GM12875 (cell line): ENCODE data around the gene TRIM38.

ENCODE experiments used
- H3K4me3 ChIP-seq: one replicate; pipeline ENCODE4 v1.5.1; 2011; ENCODE audit warnings: low read depth, low read length, control low read depth
- TF ChIP-seq, protein P1 (sequence below): IDR thresholded peaks from 2 replicates; pipeline ENCODE4 v1.5.1; 2011; ENCODE audit warnings: low read depth, mild to moderate bottlenecking, control low read depth, inconsistent platforms, low read length, moderate library complexity, borderline replicate concordance; ENCODE audit not compliant: insufficient read depth

TRIM38 gene

DNA sequence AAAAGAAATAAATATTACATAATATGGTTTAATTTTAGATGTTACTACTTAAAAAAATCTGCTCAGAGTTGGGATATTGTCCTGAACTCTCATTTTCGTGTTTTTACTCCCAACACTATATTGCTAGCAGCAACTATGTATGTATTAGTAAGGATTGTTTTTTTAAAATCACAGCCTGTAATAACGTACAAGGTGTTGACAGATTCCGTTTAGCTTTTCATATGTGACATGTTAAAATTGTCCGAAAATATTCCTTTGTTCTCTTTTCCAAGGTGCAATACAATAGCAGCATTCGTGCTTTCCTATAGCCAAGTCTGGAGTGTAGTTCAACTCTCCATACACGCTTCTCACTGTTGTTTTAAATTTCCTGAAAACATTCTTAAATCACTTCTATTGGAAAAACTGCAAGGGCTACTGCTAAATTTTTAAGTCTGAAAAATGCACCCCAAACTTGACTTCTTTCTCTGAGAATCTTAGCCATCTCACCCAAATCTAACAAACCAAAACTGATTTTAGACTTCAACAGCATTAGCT, 65.7 kb downstream of the TRIM38 start:
- TF ChIP-seq, protein P1, sequence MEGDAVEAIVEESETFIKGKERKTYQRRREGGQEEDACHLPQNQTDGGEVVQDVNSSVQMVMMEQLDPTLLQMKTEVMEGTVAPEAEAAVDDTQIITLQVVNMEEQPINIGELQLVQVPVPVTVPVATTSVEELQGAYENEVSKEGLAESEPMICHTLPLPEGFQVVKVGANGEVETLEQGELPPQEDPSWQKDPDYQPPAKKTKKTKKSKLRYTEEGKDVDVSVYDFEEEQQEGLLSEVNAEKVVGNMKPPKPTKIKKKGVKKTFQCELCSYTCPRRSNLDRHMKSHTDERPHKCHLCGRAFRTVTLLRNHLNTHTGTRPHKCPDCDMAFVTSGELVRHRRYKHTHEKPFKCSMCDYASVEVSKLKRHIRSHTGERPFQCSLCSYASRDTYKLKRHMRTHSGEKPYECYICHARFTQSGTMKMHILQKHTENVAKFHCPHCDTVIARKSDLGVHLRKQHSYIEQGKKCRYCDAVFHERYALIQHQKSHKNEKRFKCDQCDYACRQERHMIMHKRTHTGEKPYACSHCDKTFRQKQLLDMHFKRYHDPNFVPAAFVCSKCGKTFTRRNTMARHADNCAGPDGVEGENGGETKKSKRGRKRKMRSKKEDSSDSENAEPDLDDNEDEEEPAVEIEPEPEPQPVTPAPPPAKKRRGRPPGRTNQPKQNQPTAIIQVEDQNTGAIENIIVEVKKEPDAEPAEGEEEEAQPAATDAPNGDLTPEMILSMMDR = no peak
- H3K4me3 ChIP-seq = no peak overlapping the region

DNA sequence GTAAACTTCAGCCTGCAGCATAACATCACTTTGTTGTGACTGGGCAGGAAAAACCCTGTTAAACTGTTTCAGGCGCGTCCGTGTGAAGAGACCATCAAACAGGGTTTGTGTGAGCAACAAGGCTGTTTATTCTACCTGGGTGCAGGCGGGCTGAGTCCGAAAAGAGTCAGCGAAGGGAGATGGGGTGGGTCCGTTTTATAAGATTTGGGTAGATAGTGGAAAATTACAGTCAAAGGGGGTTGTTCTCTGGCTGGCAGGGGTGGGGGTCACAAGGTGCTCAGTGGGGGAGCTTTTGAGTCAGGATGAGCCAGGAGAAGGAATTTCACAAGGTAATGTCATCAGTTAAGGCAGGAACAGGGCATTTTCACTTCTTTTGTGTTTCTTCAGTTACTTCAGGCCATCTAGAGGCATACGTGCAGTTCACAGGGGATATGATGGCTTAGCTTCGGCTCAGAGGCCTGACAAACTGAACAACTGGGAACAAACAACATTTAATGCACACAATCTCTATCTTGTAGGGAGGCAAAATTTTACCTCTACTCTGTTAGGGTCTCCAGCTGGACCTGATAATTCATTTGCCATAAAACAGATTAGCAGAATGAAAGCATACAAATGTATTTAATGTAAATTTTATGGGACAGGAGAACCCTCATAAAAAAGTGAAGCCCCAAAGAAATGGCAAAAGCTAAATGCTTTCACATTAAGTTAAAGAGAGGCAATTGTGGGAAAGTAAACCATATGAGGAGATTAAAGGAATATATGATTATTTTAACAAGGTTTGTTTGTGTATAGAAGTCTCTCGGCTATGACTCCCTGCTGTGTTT, 66.4 kb downstream of the TRIM38 start:
- TF ChIP-seq, protein P1 = no peak

DNA sequence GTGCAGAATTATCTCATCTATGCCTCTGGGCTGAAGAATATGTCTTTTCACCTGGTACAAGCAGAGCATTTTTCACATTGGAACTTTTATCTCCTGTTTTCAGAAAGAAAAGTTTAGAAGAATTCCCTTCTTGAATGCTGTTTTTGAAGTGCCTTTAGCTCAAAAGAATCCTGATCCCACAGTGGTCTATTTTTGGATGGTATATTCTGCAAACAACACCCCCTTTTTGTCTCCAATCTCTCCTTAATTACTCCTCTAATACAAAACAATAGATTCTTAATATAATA, 66.9 kb downstream of the TRIM38 start:
- no peak overlapping the region for H3K4me3 ChIP-seq
- TF ChIP-seq, protein P1 = no peak

More for the DNA sequence above, 66.4 kb downstream of the TRIM38 start:
- H3K4me3 ChIP-seq = no peak overlapping the region

DNA sequence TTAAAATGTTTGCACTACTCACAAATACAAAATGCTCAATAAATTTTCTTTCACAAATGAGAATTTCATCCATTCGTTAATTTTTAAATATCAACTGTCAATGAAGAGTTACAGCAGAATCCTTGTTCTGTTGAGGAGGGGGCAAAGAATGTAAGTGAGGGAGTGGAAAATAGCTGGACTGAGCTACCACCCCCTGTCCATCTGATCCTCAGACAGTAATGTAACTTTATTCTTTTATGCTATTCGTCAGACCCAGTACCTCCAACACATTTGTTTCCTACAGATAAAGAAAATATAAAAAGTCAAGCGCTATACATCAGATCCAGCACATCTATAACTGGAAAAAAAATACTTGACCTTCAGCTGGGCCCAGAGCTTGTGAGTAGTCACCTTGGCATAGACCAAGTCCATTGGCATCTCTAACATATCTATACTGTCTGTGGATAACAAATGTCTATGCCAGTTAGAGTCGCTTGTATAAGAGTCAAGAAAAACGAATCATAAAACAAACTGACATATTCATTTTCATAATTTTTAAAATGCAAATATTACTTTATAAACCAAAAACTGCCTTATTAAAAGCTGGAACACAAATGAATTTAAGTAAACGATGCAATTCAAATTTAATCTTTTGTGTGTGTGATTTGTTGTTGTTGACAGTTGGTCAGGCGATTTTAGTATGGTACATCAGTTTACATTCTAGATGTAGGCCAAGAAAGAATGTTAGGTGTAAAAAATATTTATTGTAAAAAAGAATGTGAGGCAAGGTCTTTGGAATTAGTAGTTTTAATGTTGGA, 67.5 kb downstream of the TRIM38 start:
- TF ChIP-seq, protein P1 = no peak
- H3K4me3 ChIP-seq = no peak overlapping the region

DNA sequence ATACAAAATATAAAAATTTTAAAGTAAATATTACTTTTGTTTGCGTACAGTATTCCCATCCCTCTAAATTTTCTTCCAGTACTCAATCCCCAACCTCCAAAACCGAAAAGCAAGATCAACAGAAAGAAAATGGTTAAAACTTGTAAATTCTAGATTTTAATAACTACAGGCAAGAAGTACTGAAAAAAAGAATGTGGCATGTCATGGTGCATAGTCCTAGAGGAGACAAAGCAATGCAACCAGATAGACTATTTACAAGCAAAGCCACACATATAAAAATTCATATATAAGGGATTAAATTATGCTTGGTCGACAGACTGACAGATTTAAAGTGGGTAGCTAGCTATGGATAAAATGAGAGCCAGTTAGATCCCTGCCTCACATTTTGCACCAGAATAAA, 68.1 kb downstream of the TRIM38 start:
- TF ChIP-seq, protein P1 = no peak
- no peak overlapping the region for H3K4me3 ChIP-seq

DNA sequence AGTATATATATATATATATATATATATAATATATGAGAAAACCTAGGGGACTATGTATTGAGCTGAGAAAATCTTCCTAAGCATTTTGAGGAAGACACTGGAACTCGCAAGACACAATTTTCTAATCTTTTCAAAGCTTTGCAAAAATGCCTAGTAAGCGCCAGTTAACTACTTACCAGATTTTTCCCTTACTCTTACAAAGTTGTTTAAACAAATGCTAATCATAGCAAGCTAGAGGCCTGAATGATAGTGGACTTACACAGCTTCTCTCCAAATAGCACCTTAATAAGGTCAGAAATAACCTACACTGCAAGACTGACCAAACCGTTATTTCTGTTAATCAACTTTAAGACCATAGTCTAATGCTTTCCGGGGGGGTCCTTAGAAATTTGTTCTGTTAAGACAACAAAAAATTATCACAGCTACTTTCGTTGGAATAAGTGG, 68.6 kb downstream of the TRIM38 start:
- peak overlapping the region; percentile 57 for H3K4me3 ChIP-seq
- TF ChIP-seq, protein P1 = no peak
